Esophagus squamous epithelium (tissue), 5 donors: ENCODE results near the gene BCL2L11. TPM values are rescaled to one million over a fixed set of nuclear protein-coding genes. Genes with fewer than 3 reads are reported as not detected.

Source experiments
- DNase-seq: peaks from one replicate; lab custom pipeline; 2025; lab: John Stamatoyannopoulos, UW
- H3K27ac ChIP-seq, 4 donors: fragments of 200-600 bp; sonication (generic); one replicate each; pipeline ENCODE4 v1.5.1; 2016 to 2019; ENCODE audit warnings: mild to moderate bottlenecking in 1 of 4
- H3K27me3 ChIP-seq, 4 donors: fragments of 200-600 bp; sonication (generic); 1 replicate in 3 of 4; 2 replicates in 1 of 4; pipeline versions ENCODE4 v1.5.1 to v1.6.0; 2017 to 2021; ENCODE audit warnings: antibody characterized with exemption in 1 of 4
- H3K36me3 ChIP-seq, 3 donors: fragments of 200-600 bp; sonication (generic); one replicate each; pipeline ENCODE4 v1.5.1; 2016 to 2019
- H3K4me1 ChIP-seq, 3 donors: fragments of 200-600 bp; sonication (generic); one replicate each; pipeline ENCODE4 v1.5.1; 2017 to 2019
- H3K4me3 ChIP-seq, 4 donors: fragments of 200-600 bp; sonication (generic); 1 replicate in 3 of 4; 2 replicates in 1 of 4; pipeline ENCODE4 v1.5.1; 2016 to 2019; ENCODE audit warnings: mild to moderate bottlenecking in 2 of 4, moderate library complexity in 1 of 4
- H3K9me3 ChIP-seq, 3 donors: fragments of 200-600 bp; sonication (generic); one replicate each; pipeline ENCODE4 v1.5.1; 2016 to 2019
- CTCF ChIP-seq, 6 experiments: fragments of 450-650 bp in 4 of 6; fragments of 200-600 bp in 2 of 6; sonication (generic) in 2 of 6; IDR thresholded peaks; one replicate each; pipeline ENCODE4 v1.5.1; 2016 to 2019; ENCODE audit warnings: antibody characterized with exemption in 6 of 6, mild to moderate bottlenecking in 4 of 6, moderate library complexity in 4 of 6
- POLR2A ChIP-seq, 4 donors: fragments of 450-650 bp; IDR thresholded peaks; one replicate each; pipeline ENCODE4 v1.6.1; 2017; ENCODE audit warnings: antibody characterized with exemption in 4 of 4, mild to moderate bottlenecking in 4 of 4, moderate library complexity in 3 of 4
- WGBS, 2 donors: methylation state at CpG; one replicate each; pipeline ENCODE4 v1.1.5; 2018; 5-methylcytosine and 5-hydroxymethylcytosine counted together
- intact Hi-C: fragments of 100-400 bp; cut with DNase I; formaldehyde crosslinking; loops from one replicate; pipeline ENCODE4 v1.15.0; 2022
- total RNA-seq, 4 donors: library from RNA; depleted of rRNA; stranded (reverse); fragments of >200 nt; gene quantifications; one replicate each; pipeline ENCODE4 v1.1.0, GENCODE V29; 2016
- donor health status: DM: yes; HTN: yes; CAD: no.

BCL2L11 gene
- total RNA-seq, 4 donors from 2014 or later = 7.8 to 28.2 (median 9.9) TPM

GRCh38 chr2:111161971-111162370 lies 41.3 kb downstream of the BCL2L11 start:
- no peak overlapping the region for H3K27ac ChIP-seq
- intact Hi-C loops = no loop called here
- no peaks in the 10 kb centered on the region for H3K27me3 ChIP-seq
- no peaks in the 10 kb centered on the region for H3K9me3 ChIP-seq
- peaks cover 0 to 52% (median 5%) of the 10 kb centered on the region in 3 donors for H3K4me1 ChIP-seq
- no peak overlapping the region for H3K4me3 ChIP-seq
- peaks cover 0 to 93% (median 0%) of the 10 kb centered on the region in 3 donors for H3K36me3 ChIP-seq
- WGBS, 2 donors = 70% methylated on average over 2 of the region's 12 CpGs; no CpG with 5 or more reads in 1 of the 2 donors
- TF ChIP-seq CTCF (IDR thresholded peaks at IDR 0.05) (no peak), POLR2A (IDR thresholded peaks at IDR 0.05) (no peak)
- no peak for DNase-seq

- TF ChIP-seq CTCF (IDR thresholded peaks at IDR 0.05) = no peak
- TF ChIP-seq POLR2A (IDR thresholded peaks at IDR 0.05) = no peak
- peaks cover 0 to 95% (median 0%) of the 10 kb centered on the region in 3 donors for H3K36me3 ChIP-seq
- H3K4me1 ChIP-seq = peaks cover 0 to 55% (median 5%) of the 10 kb centered on the region in 3 donors
- 51 to 76% methylated on average over 12 of the region's 12 CpGs for WGBS, 2 donors
- H3K9me3 ChIP-seq = no peaks in the 10 kb centered on the region
- intact Hi-C loops = no loop called here
- DNase-seq = no peak
- H3K27ac ChIP-seq = no peak overlapping the region
- no peaks in the 10 kb centered on the region for H3K27me3 ChIP-seq
- no peak overlapping the region for H3K4me3 ChIP-seq
Measured at GRCh38 chr2:111162718-111163331, 42.1 kb downstream of the BCL2L11 start.

GRCh38 chr2:111164078-111164477 lies 43.4 kb downstream of the BCL2L11 start:
- Histone ChIP-seq H3K27me3 (no peaks in the 10 kb centered on the region), H3K4me1 (peaks cover 0 to 66% (median 13%) of the 10 kb centered on the region in 3 donors), H3K36me3 (peaks cover 0 to 85% (median 0%) of the 10 kb centered on the region in 3 donors), H3K4me3 (no peak overlapping the region), H3K9me3 (no peaks in the 10 kb centered on the region), H3K27ac (no peak overlapping the region)
- WGBS, 2 donors = 95 to 97% methylated on average over 12 of the region's 12 CpGs
- DNase-seq = no peak
- intact Hi-C loops = no loop called here
- no peak for TF ChIP-seq POLR2A (IDR thresholded peaks at IDR 0.05)
- TF ChIP-seq CTCF (IDR thresholded peaks at IDR 0.05) = no peak

GRCh38 chr2:111165084-111165483 lies 44.4 kb downstream of the BCL2L11 start:
- peaks cover 0 to 57% (median 13%) of the 10 kb centered on the region in 3 donors for H3K4me1 ChIP-seq
- no peak for DNase-seq
- no peaks in the 10 kb centered on the region for H3K9me3 ChIP-seq
- no peaks in the 10 kb centered on the region for H3K27me3 ChIP-seq
- H3K4me3 ChIP-seq = no peak overlapping the region
- no peak overlapping the region for H3K27ac ChIP-seq
- intact Hi-C loops = no loop called here
- peaks cover 0 to 75% (median 0%) of the 10 kb centered on the region in 3 donors for H3K36me3 ChIP-seq
- WGBS, 2 donors = 84 to 90% methylated on average over 7 of the region's 7 CpGs
- TF ChIP-seq CTCF (IDR thresholded peaks at IDR 0.05) (no peak), POLR2A (IDR thresholded peaks at IDR 0.05) (no peak)

GRCh38 chr2:111166115-111166514 lies 45.4 kb downstream of the BCL2L11 start:
- intact Hi-C loops = no loop called here
- TF ChIP-seq POLR2A (IDR thresholded peaks at IDR 0.05) (no peak), CTCF (IDR thresholded peaks at IDR 0.05) (no peak)
- no peaks in the 10 kb centered on the region for H3K27me3 ChIP-seq
- peaks cover 0 to 64% (median 0%) of the 10 kb centered on the region in 3 donors for H3K36me3 ChIP-seq
- H3K4me1 ChIP-seq = peaks cover 0 to 47% (median 13%) of the 10 kb centered on the region in 3 donors
- WGBS, 2 donors = 90 to 94% methylated on average over 1 to 4 of the region's 5 CpGs
- no peaks in the 10 kb centered on the region for H3K9me3 ChIP-seq
- no peak overlapping the region for H3K4me3 ChIP-seq
- no peak overlapping the region for H3K27ac ChIP-seq
- no peak for DNase-seq
